ENCODE results near the gene MXRA5. TPM values are rescaled to one million over a fixed set of nuclear protein-coding genes. Genes with fewer than 3 reads are reported as not detected.

The MXRA5 gene
- total and polyA plus RNA-seq, 2 of the 8 experiments (the other 6 are each of a cell fraction or from before 2014, with no cell fraction given) = 0.56 to 1.7 TPM

DNA sequence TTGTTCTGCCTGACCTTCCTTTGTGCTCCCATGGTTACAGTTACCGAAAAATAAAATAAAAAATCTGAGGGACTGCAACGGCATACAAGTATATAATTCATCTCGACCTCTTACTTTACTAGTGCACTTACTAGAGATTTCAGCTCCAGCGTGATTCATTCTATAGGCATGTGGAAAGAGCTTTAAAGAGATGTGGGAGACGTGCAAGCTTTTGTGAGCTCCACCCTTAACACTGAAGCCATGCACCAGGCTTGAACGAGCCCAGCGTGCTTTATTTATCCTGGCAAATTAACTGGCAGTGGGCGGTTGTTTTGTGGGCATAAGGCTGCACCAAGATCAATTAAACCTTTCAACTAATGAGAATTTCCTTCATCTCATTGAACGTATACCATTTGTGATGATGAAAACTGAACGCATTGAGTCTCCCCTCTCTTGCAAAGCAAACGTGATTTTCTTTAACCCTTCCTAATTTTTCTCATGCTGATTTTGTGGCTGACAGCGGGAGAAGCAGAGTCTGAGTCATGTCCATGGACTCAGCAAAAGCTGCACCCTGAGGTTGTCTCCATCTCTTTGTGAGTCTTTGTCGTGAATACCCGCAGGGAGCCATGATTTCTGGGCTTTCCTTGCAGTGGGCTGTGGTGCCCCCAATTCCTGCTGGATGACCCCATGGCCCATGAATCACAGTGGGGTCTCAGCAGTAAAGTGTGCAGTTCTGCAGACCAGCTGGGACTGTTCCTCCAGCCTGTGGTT is 60.1 kb downstream of the MXRA5 start (continued):
- TF ChIP-seq, protein P1, sequence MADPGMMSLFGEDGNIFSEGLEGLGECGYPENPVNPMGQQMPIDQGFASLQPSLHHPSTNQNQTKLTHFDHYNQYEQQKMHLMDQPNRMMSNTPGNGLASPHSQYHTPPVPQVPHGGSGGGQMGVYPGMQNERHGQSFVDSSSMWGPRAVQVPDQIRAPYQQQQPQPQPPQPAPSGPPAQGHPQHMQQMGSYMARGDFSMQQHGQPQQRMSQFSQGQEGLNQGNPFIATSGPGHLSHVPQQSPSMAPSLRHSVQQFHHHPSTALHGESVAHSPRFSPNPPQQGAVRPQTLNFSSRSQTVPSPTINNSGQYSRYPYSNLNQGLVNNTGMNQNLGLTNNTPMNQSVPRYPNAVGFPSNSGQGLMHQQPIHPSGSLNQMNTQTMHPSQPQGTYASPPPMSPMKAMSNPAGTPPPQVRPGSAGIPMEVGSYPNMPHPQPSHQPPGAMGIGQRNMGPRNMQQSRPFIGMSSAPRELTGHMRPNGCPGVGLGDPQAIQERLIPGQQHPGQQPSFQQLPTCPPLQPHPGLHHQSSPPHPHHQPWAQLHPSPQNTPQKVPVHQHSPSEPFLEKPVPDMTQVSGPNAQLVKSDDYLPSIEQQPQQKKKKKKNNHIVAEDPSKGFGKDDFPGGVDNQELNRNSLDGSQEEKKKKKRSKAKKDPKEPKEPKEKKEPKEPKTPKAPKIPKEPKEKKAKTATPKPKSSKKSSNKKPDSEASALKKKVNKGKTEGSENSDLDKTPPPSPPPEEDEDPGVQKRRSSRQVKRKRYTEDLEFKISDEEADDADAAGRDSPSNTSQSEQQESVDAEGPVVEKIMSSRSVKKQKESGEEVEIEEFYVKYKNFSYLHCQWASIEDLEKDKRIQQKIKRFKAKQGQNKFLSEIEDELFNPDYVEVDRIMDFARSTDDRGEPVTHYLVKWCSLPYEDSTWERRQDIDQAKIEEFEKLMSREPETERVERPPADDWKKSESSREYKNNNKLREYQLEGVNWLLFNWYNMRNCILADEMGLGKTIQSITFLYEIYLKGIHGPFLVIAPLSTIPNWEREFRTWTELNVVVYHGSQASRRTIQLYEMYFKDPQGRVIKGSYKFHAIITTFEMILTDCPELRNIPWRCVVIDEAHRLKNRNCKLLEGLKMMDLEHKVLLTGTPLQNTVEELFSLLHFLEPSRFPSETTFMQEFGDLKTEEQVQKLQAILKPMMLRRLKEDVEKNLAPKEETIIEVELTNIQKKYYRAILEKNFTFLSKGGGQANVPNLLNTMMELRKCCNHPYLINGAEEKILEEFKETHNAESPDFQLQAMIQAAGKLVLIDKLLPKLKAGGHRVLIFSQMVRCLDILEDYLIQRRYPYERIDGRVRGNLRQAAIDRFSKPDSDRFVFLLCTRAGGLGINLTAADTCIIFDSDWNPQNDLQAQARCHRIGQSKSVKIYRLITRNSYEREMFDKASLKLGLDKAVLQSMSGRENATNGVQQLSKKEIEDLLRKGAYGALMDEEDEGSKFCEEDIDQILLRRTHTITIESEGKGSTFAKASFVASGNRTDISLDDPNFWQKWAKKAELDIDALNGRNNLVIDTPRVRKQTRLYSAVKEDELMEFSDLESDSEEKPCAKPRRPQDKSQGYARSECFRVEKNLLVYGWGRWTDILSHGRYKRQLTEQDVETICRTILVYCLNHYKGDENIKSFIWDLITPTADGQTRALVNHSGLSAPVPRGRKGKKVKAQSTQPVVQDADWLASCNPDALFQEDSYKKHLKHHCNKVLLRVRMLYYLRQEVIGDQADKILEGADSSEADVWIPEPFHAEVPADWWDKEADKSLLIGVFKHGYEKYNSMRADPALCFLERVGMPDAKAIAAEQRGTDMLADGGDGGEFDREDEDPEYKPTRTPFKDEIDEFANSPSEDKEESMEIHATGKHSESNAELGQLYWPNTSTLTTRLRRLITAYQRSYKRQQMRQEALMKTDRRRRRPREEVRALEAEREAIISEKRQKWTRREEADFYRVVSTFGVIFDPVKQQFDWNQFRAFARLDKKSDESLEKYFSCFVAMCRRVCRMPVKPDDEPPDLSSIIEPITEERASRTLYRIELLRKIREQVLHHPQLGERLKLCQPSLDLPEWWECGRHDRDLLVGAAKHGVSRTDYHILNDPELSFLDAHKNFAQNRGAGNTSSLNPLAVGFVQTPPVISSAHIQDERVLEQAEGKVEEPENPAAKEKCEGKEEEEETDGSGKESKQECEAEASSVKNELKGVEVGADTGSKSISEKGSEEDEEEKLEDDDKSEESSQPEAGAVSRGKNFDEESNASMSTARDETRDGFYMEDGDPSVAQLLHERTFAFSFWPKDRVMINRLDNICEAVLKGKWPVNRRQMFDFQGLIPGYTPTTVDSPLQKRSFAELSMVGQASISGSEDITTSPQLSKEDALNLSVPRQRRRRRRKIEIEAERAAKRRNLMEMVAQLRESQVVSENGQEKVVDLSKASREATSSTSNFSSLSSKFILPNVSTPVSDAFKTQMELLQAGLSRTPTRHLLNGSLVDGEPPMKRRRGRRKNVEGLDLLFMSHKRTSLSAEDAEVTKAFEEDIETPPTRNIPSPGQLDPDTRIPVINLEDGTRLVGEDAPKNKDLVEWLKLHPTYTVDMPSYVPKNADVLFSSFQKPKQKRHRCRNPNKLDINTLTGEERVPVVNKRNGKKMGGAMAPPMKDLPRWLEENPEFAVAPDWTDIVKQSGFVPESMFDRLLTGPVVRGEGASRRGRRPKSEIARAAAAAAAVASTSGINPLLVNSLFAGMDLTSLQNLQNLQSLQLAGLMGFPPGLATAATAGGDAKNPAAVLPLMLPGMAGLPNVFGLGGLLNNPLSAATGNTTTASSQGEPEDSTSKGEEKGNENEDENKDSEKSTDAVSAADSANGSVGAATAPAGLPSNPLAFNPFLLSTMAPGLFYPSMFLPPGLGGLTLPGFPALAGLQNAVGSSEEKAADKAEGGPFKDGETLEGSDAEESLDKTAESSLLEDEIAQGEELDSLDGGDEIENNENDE (IDR thresholded peaks at IDR 0.05; ENCODE audit: insufficient replicate concordance, low read length) = no peak
- TF ChIP-seq, protein P2, sequence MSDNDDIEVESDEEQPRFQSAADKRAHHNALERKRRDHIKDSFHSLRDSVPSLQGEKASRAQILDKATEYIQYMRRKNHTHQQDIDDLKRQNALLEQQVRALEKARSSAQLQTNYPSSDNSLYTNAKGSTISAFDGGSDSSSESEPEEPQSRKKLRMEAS (IDR thresholded peaks at IDR 0.05) = no peak
- TF ChIP-seq BCL11A (IDR thresholded peaks at IDR 0.05; ENCODE audit: low read depth in 2 of 2, low read length in 2 of 2) (no peak), KDM1A (IDR thresholded peaks at IDR 0.05; ENCODE audit: borderline replicate concordance, low read length) (no peak)
